A549 (cell line): ENCODE results near the gene TRAPPC13.

Experiments used
- BHLHE40 ChIP-seq: IDR thresholded peaks from 2 replicates; pipeline ENCODE4 v1.6.1; 2012; ENCODE audit warnings: low read depth, low read length, inconsistent platforms
- CBX2 ChIP-seq: fragments of 200-600 bp; sonication (generic); IDR thresholded peaks from 2 replicates; pipeline ENCODE4 v1.6.1; 2016; ENCODE audit warnings: low read depth, mild to moderate bottlenecking, borderline replicate concordance
- HDAC2 ChIP-seq: fragments of 200-600 bp; sonication (generic); IDR thresholded peaks from 2 replicates; pipeline ENCODE4 v1.6.1; 2016
- POLR2AphosphoS2 ChIP-seq: conservative IDR thresholded peaks from 2 replicates; pipeline ENCODE4 v1.6.1; 2012; ENCODE audit warnings: low read length, improper control_type of control experiment, inconsistent platforms
- RAD21 ChIP-seq, 2 experiments: fragments of >200 bp in 1 of 2; sonication (Bioruptor Twin) in 1 of 2; formaldehyde crosslinking in 1 of 2; IDR thresholded peaks in 1 of 2; conservative IDR thresholded peaks in 1 of 2; 2 replicates in 1 of 2; 3 replicates in 1 of 2; pipeline ENCODE4 v1.6.1; 2012 to 2018; ENCODE audit warnings: inconsistent platforms in 1 of 2
- SREBF2 ChIP-seq: fragments of 450-650 bp; IDR thresholded peaks from 2 replicates; pipeline ENCODE4 v1.6.1; 2014; ENCODE audit warnings: mild to moderate bottlenecking, moderate library complexity
- TF ChIP-seq, protein P1 (sequence below): fragments of >200 bp; sonication (Bioruptor Twin); formaldehyde crosslinking; IDR thresholded peaks from 3 replicates; pipeline ENCODE4 v1.5.1; 2016

- TF ChIP-seq, protein P1, sequence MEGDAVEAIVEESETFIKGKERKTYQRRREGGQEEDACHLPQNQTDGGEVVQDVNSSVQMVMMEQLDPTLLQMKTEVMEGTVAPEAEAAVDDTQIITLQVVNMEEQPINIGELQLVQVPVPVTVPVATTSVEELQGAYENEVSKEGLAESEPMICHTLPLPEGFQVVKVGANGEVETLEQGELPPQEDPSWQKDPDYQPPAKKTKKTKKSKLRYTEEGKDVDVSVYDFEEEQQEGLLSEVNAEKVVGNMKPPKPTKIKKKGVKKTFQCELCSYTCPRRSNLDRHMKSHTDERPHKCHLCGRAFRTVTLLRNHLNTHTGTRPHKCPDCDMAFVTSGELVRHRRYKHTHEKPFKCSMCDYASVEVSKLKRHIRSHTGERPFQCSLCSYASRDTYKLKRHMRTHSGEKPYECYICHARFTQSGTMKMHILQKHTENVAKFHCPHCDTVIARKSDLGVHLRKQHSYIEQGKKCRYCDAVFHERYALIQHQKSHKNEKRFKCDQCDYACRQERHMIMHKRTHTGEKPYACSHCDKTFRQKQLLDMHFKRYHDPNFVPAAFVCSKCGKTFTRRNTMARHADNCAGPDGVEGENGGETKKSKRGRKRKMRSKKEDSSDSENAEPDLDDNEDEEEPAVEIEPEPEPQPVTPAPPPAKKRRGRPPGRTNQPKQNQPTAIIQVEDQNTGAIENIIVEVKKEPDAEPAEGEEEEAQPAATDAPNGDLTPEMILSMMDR: no peak
- TF ChIP-seq POLR2AphosphoS2 (no peak), RAD21 (conservative IDR thresholded peaks at IDR 0.05 in 1 of 2, IDR thresholded peaks at IDR 0.05 in 1 of 2) (no peak), CBX2 (no peak), HDAC2 (no peak), BHLHE40 (no peak), SREBF2 (no peak)
Observed at GRCh38 chr5:65696892-65697291, 72.1 kb downstream of the TRAPPC13 start.
